HepG2 (cell line): ENCODE data around the gene GLIS2. TPM values are rescaled to one million over a fixed set of nuclear protein-coding genes. Genes with fewer than 3 reads are reported as not detected.

Experiments used
- ATAC-seq: fragments of 200-7000 bp; cut with Tn5 transposase; 3 replicates; pipeline ENCODE4 v1.9.1; 2020; ENCODE audit warnings: mild to moderate bottlenecking, moderate library complexity
- BruUV-seq: library from RNA; stranded (reverse); fragments of 400-500 nt; replicated peaks from 2 replicates; lab custom pipeline; 2021; lab: Mats Ljungman, UMichigan
- CTCF ChIA-PET: fragments of 300-600 bp; formaldehyde crosslinking; extraction: SDS; loops from one replicate; lab custom pipeline; 2021; ENCODE audit warnings: low total read pairs, inconsistent platforms, low intra/inter-chr PET ratio; lab: Yijun Ruan, JAX
- POLR2A ChIA-PET: fragments of 350-600 bp; sonication (Branson Sonifier 250); formaldehyde crosslinking; loops from one replicate; lab custom pipeline; 2020; ENCODE audit warnings: antibody characterized with exemption, inconsistent platforms; lab: Yijun Ruan, JAX
- DNase-seq: peaks from one replicate; pipeline ENCODE4 v3.0.0-alpha.2; 2015; ENCODE audit warnings: low spot score
- FAIRE-seq: peaks from 3 replicates; lab custom pipeline; 2011; peaks lifted over from hg19 to GRCh38; lab: Jason Lieb, UNC
- H2AFZ ChIP-seq: one replicate; pipeline ENCODE4 v1.6.1; 2011; ENCODE audit warnings: low read length, inconsistent platforms
- H3K27ac ChIP-seq: fragments of 300-600 bp; 3 replicates; pipeline ENCODE4 v1.8.0; 2011; ENCODE audit warnings: mixed run types, mild to moderate bottlenecking, mixed read lengths, low read length, inconsistent platforms; ENCODE audit not compliant: insufficient read depth; ENCODE audit errors: extremely low read length
- H3K27me3 ChIP-seq, 2 experiments: fragments of 200-600 bp in 1 of 2; 2 replicates in 1 of 2; 3 replicates in 1 of 2; pipeline versions ENCODE4 v1.6.0 to v1.8.0; 2011; ENCODE audit warnings: low read length in 2 of 2, mild to moderate bottlenecking in 2 of 2, moderate library complexity in 2 of 2, inconsistent platforms in 1 of 2; ENCODE audit not compliant: insufficient read depth in 2 of 2, control insufficient read depth in 1 of 2
- H3K36me3 ChIP-seq, 2 experiments: fragments of 200-600 bp in 1 of 2; replicated peaks in 1 of 2; 2 replicates in 1 of 2; 3 replicates in 1 of 2; pipeline versions ENCODE4 v1.5.1 to v1.8.0; 2011; ENCODE audit warnings: low read length in 2 of 2, inconsistent platforms in 1 of 2; ENCODE audit not compliant: insufficient read depth in 2 of 2, control insufficient read depth in 1 of 2
- H3K4me1 ChIP-seq: 2 replicates; pipeline ENCODE4 v1.5.1; 2012; ENCODE audit warnings: low read length, inconsistent platforms; ENCODE audit not compliant: insufficient read depth
- H3K4me2 ChIP-seq: 2 replicates; pipeline ENCODE4 v1.6.0; 2011; ENCODE audit warnings: low read depth, low read length, inconsistent platforms
- H3K4me3 ChIP-seq, 3 experiments: fragments of 200-600 bp in 1 of 3; sonication (generic), shearing (Covaris generic) in 1 of 3; replicated peaks in 1 of 3; 2 replicates each; pipeline ENCODE4 v1.5.1; 2011 to 2016; ENCODE audit warnings: low read length in 3 of 3, inconsistent platforms in 2 of 3, low read depth in 2 of 3, mild to moderate bottlenecking in 2 of 3, control low read depth in 1 of 3, mixed read lengths in 1 of 3; ENCODE audit not compliant: insufficient read depth in 1 of 3
- H3K79me2 ChIP-seq: one replicate; pipeline ENCODE4 v1.6.1; 2011; ENCODE audit warnings: low read length, inconsistent platforms; ENCODE audit not compliant: insufficient read depth
- H3K9ac ChIP-seq: 2 replicates; pipeline ENCODE4 v1.6.0; 2011; ENCODE audit warnings: mild to moderate bottlenecking, low read depth, low read length, inconsistent platforms; ENCODE audit not compliant: insufficient read depth
- H3K9me3 ChIP-seq: 2 replicates; pipeline ENCODE4 v1.5.1; 2012; ENCODE audit warnings: mild to moderate bottlenecking, low read length
- H4K20me1 ChIP-seq: 2 replicates; pipeline ENCODE4 v1.6.0; 2011; ENCODE audit warnings: inconsistent platforms, mild to moderate bottlenecking, low read length, moderate library complexity; ENCODE audit not compliant: insufficient read depth
- HDAC1 ChIP-seq: sonication (generic); formaldehyde crosslinking; IDR thresholded peaks from 2 replicates; pipeline ENCODE4 v1.5.1; 2020; ENCODE audit warnings: mild to moderate bottlenecking, missing genetic modification reagents
- HNRNPL ChIP-seq: fragments of 200-400 bp; formaldehyde crosslinking; IDR thresholded peaks from 2 replicates; pipeline ENCODE4 v1.6.1; 2017; ENCODE audit warnings: mild to moderate bottlenecking, low read depth, low read length
- MTA1 ChIP-seq: sonication (generic); formaldehyde crosslinking; IDR thresholded peaks from 2 replicates; pipeline ENCODE4 v1.4.0; 2020; ENCODE audit warnings: missing genetic modification reagents, mild to moderate bottlenecking, borderline replicate concordance
- TGIF2 ChIP-seq: IDR thresholded peaks from 2 replicates; pipeline ENCODE4 v1.6.1; 2016; ENCODE audit warnings: control low read depth, missing compliant biosample characterization
- ZNF543 ChIP-seq: sonication (generic); formaldehyde crosslinking; IDR thresholded peaks from 2 replicates; pipeline ENCODE4 v1.4.0; 2020; ENCODE audit warnings: mild to moderate bottlenecking, missing genetic modification reagents
- WGBS: methylation state at CpG from one replicate; pipeline ENCODE4 v1.1.6; 2017; ENCODE audit warnings: low lambda C conversion rate; 5-methylcytosine and 5-hydroxymethylcytosine counted together
- in situ Hi-C: cut with HindIII; loops from 2 replicates; pipeline ENCODE4 v1.10.0; 2017; ENCODE audit warnings: low pct_unique_long_range_greater_than_20kb; ENCODE audit not compliant: extremely low pct_ligation_motif_present
- intact Hi-C: fragments of 100-400 bp; cut with micrococcal nuclease; formaldehyde crosslinking; loops from one replicate; pipeline ENCODE4 v1.10.0; 2022; ENCODE audit not compliant: unreplicated experiment
- polyA plus RNA-seq, 8 experiments: library from polyadenylated mRNA; depleted of rRNA in 3 of 8; stranded (reverse) in 7 of 8; unstranded in 1 of 8; fragments of >200 nt; fragmentation: Illumina TruSeq in 4 of 8; extraction: Trizol in 4 of 8; gene quantifications; 2 replicates each; pipeline versions ENCODE4 v1.2.1 to v1.2.3, GENCODE V29; 2011 to 2016; ENCODE audit warnings: low read depth in 4 of 8, missing spikeins in 1 of 8, mixed read lengths in 1 of 8; ENCODE audit not compliant: insufficient read depth in 1 of 8
- total RNA-seq, 5 experiments: library from RNA; depleted of rRNA; stranded (reverse); fragments of >200 nt; fragmentation: Illumina TruSeq; extraction: Trizol; gene quantifications; 2 replicates each; pipeline ENCODE4 v1.2.3, GENCODE V29; 2016; ENCODE audit warnings: low read depth in 1 of 5
- TF ChIP-seq, protein P1 (sequence below): sonication (generic); formaldehyde crosslinking; IDR thresholded peaks from 2 replicates; pipeline ENCODE4 v1.4.0; 2020; ENCODE audit warnings: mild to moderate bottlenecking, missing genetic modification reagents
- TF ChIP-seq, protein P2 (sequence below): sonication (generic); formaldehyde crosslinking; IDR thresholded peaks from 2 replicates; pipeline ENCODE4 v1.5.1; 2020; ENCODE audit warnings: mild to moderate bottlenecking, missing genetic modification reagents, moderate library complexity
- TF ChIP-seq, protein P3 (sequence below): sonication (generic); formaldehyde crosslinking; IDR thresholded peaks from 2 replicates; pipeline ENCODE4 v1.8.1; 2023; ENCODE audit warnings: mild to moderate bottlenecking, moderate library complexity, missing genetic modification reagents
- TF ChIP-seq, protein P4 (sequence below): sonication (generic); formaldehyde crosslinking; IDR thresholded peaks from 2 replicates; pipeline ENCODE4 v1.4.0; 2020; ENCODE audit warnings: missing genetic modification reagents

The GLIS2 gene
- total and polyA plus RNA-seq, 2 of the 13 experiments (the other 11 are each of a cell fraction or from before 2014, with no cell fraction given), result 0.28 to 0.29 TPM

DNA sequence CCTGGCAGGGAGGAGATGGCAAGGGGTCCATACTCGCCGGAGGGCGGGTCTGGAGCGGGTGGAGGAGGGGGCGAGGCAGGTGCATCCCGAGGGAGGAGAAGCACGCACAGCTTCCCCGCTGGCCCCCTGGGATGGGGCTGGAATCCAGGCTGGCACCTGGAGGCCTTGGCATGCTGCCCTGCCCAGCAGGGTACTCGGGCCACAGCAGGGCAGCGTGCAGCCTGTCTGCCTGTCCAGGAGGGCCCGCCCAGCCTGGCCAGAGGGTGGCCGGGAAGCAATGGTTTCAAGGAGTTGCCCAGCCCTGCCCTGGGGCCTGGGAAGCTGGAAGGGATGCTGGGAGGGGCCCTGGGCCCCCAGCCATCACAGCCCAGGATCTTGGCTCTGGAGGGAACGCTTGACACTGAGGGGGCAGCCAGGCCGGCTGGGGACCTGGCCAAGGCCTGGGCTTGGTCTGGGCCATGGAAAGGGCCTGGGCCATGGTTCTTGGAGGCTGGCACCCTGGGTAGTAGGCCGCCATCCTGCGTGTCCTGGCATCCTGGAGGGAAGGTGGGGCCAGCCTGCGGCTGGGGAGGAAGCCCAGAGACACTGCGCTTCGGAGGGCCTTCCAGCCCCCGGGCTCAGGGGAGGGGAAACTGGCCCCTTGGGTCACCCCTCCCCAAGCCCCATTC, 1.1 kb downstream of the GLIS2 start:
- in situ Hi-C loops (no loop called here), intact Hi-C loops (no loop called here)
- BruUV-seq, result no TSS peak
- H3K79me2 ChIP-seq, result no peaks in the 10 kb centered on the region
- FAIRE-seq (no peak), ATAC-seq (peak; percentile 21), DNase-seq (no peak)
- H3K27me3 ChIP-seq, result peaks cover 3 to 49% of the 10 kb centered on the region in 2 experiments; a peak in 4 of 5 replicates
- no peaks in the 10 kb centered on the region for H3K36me3 ChIP-seq
- ChIA-PET POLR2A (interaction anchor here (1.0 to 3.3 kb wide), 9 partner anchors 9 to 64 kb away, joined by 3 to 12 read pairs (median 4); partner anchors contain the start of gene TFAP4), CTCF (no interaction called here)
- H3K9me3 ChIP-seq, result no peaks in the 10 kb centered on the region
- whole genome bisulfite sequencing, result 0% methylated on average over 6 of the region's 20 CpGs
- H3K27ac ChIP-seq, result no peak overlapping the region
- H3K9ac ChIP-seq, result no peak overlapping the region
- H3K4me3 ChIP-seq, result peak overlapping the region; percentile 49 to 69 (median 58); a peak in 5 of 6 replicates
- H2AFZ ChIP-seq, result no peak overlapping the region
- H4K20me1 ChIP-seq, result 0 out of 2 replicates have a peak, but pooled peaks cover 3% of the 10 kb centered on the region
- H3K4me1 ChIP-seq, result peaks cover 83% of the 10 kb centered on the region
- H3K4me2 ChIP-seq, result peak overlapping the region; percentile 71
- TF ChIP-seq, protein P1, sequence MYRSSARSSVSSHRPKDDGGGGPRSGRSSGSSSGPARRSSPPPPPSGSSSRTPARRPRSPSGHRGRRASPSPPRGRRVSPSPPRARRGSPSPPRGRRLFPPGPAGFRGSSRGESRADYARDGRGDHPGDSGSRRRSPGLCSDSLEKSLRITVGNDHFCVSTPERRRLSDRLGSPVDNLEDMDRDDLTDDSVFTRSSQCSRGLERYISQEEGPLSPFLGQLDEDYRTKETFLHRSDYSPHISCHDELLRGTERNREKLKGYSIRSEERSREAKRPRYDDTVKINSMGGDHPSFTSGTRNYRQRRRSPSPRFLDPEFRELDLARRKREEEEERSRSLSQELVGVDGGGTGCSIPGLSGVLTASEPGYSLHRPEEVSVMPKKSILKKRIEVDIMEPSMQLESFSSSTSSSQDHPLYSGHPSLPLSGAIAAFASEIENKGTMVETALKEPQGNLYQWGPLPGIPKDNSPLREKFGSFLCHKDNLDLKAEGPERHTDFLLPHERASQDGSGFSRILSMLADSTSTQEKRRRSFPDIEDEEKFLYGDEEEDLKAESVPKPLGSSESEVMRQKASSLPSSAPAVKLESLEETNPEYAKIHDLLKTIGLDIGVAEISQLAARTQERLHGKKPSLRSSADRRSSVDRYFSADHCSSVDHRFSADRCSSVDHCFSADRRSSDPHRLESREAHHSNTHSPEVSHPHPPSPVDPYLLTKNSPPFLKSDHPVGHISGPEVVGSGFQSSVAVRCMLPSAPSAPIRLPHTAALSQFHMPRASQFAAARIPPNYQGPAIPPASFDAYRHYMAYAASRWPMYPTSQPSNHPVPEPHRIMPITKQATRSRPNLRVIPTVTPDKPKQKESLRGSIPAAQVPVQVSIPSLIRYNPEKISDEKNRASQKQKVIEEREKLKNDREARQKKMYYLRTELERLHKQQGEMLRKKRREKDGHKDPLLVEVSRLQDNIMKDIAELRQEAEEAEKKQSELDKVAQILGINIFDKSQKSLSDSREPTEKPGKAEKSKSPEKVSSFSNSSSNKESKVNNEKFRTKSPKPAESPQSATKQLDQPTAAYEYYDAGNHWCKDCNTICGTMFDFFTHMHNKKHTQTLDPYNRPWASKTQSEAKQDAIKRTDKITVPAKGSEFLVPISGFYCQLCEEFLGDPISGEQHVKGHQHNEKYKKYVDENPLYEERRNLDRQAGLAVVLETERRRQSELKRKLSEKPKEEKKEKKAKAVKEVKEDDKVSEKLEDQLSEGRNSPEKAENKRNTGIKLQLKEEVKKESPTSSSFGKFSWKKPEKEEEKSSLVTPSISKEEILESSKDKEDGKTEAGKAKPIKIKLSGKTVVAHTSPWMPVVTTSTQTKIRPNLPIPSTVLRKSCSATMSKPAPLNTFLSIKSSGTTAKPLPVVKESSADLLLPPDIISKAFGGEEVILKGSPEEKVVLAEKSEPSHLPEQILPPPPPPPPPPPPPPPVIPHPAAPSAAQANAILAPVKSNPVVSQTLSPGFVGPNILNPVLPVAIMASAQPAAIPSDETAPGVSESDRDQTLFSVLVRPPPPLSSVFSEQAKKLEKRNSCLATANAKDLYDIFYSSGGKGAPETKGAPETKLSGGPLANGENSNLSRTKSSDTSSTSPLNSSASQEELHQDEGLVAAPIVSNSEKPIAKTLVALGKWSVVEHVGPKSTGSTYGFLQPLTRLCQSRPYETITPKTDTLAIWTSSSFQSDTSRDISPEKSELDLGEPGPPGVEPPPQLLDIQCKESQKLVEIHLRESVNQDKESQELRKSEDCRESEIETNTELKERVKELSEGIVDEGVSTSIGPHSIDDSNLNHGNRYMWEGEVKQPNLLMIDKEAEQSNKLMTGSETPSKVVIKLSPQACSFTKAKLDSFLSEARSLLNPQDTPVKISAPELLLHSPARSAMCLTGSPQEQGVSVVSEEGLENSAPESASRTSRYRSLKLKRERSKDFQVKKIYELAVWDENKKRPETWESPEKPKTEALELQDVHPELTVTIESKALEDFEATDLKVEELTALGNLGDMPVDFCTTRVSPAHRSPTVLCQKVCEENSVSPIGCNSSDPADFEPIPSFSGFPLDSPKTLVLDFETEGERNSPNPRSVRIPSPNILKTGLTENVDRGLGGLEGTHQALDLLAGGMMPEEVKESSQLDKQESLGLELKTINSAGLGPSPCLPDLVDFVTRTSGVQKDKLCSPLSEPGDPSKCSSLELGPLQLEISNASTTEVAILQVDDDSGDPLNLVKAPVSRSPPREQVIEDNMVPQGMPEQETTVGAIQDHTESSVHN (CRISPR knock-in tag), result no peak
- TF ChIP-seq, protein P2, sequence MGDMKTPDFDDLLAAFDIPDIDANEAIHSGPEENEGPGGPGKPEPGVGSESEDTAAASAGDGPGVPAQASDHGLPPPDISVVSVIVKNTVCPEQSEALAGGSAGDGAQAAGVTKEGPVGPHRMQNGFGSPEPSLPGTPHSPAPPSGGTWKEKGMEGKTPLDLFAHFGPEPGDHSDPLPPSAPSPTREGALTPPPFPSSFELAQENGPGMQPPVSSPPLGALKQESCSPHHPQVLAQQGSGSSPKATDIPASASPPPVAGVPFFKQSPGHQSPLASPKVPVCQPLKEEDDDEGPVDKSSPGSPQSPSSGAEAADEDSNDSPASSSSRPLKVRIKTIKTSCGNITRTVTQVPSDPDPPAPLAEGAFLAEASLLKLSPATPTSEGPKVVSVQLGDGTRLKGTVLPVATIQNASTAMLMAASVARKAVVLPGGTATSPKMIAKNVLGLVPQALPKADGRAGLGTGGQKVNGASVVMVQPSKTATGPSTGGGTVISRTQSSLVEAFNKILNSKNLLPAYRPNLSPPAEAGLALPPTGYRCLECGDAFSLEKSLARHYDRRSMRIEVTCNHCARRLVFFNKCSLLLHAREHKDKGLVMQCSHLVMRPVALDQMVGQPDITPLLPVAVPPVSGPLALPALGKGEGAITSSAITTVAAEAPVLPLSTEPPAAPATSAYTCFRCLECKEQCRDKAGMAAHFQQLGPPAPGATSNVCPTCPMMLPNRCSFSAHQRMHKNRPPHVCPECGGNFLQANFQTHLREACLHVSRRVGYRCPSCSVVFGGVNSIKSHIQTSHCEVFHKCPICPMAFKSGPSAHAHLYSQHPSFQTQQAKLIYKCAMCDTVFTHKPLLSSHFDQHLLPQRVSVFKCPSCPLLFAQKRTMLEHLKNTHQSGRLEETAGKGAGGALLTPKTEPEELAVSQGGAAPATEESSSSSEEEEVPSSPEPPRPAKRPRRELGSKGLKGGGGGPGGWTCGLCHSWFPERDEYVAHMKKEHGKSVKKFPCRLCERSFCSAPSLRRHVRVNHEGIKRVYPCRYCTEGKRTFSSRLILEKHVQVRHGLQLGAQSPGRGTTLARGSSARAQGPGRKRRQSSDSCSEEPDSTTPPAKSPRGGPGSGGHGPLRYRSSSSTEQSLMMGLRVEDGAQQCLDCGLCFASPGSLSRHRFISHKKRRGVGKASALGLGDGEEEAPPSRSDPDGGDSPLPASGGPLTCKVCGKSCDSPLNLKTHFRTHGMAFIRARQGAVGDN (CRISPR knock-in tag), result peak; percentile 29; the same call in 1 of the 2 replicates
- TF ChIP-seq MTA1, result 0 out of 2 replicates have a peak, but pooled peaks have one; percentile 31
- TF ChIP-seq, protein P3, sequence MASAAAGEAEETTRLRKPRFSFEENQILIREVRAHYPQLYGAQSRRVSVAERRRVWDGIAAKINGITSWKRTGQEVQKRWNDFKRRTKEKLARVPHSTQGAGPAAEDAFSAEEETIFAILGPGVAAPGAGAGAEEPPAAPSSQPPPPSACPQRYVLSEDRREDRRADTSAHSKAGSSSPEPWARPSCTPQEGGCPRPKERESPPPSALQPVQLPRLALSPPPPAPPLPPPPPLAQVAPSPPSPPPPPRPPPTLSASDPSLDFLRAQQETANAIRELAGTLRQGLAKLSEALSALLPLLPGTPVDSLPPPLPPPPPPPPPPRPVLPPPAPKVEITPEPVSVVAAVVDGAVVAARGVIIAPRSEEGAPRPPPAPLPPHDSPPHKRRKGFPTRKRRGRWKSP, result no peak
- TF ChIP-seq HNRNPL, result peak; percentile 96
- no peak for TF ChIP-seq TGIF2 (CRISPR knock-in tag)
- TF ChIP-seq, protein P4, sequence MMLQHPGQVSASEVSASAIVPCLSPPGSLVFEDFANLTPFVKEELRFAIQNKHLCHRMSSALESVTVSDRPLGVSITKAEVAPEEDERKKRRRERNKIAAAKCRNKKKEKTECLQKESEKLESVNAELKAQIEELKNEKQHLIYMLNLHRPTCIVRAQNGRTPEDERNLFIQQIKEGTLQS (CRISPR knock-in tag), result no peak
- 0 out of 2 replicates have a peak, but pooled peaks have one; percentile 8 for TF ChIP-seq HDAC1 (CRISPR knock-in tag)
- TF ChIP-seq ZNF543 (CRISPR knock-in tag), result 0 out of 2 replicates have a peak, but pooled peaks have one; percentile 31
